A673 (cell line): ENCODE results near the gene TFAP2E. TPM values are rescaled to one million over a fixed set of nuclear protein-coding genes. Genes with fewer than 3 reads are reported as not detected.

Source experiments
- BruUV-seq: library from RNA; stranded (reverse); fragments of 400-500 nt; replicated peaks from 2 replicates; lab custom pipeline; 2021; lab: Mats Ljungman, UMichigan
- CTCF ChIA-PET: fragments of 300-600 bp; sonication (Branson Sonifier 250); formaldehyde crosslinking; loops from one replicate; lab custom pipeline; 2022; ENCODE audit warnings: antibody characterized with exemption; lab: Charles Lee
- POLR2A ChIA-PET: fragments of 300-600 bp; sonication (Branson Sonifier 250); formaldehyde crosslinking; loops from one replicate; lab custom pipeline; 2022; ENCODE audit warnings: antibody characterized with exemption; ENCODE audit not compliant: low non-redundant PET; lab: Charles Lee
- DNase-seq: peaks from one replicate; pipeline ENCODE4 v3.0.0-alpha.2; 2015; ENCODE audit warnings: low spot score
- H3K27ac ChIP-seq: fragments of 200-600 bp; sonication (generic); 2 replicates; pipeline ENCODE4 v1.5.1; 2016; ENCODE audit warnings: mixed run types, low read depth, mild to moderate bottlenecking, mixed read lengths, antibody characterized with exemption, low read length; ENCODE audit not compliant: poor library complexity, severe bottlenecking
- H3K27me3 ChIP-seq: fragments of 200-600 bp; sonication (generic); replicated peaks from 2 replicates; pipeline ENCODE4 v1.6.1; 2017; ENCODE audit warnings: mixed run types, low read depth, mild to moderate bottlenecking, mixed read lengths, antibody characterized with exemption, low read length; ENCODE audit not compliant: insufficient read depth, poor library complexity
- H3K36me3 ChIP-seq: fragments of 200-600 bp; sonication (generic); 2 replicates; pipeline ENCODE4 v1.6.1; 2016; ENCODE audit warnings: mixed run types, mild to moderate bottlenecking, mixed read lengths, antibody characterized with exemption, low read length; ENCODE audit not compliant: insufficient read depth, poor library complexity, severe bottlenecking
- H3K4me1 ChIP-seq: fragments of 200-600 bp; sonication (generic); 2 replicates; pipeline ENCODE4 v1.6.1; 2017; ENCODE audit warnings: mixed run types, mild to moderate bottlenecking, mixed read lengths, antibody characterized with exemption, low read length; ENCODE audit not compliant: insufficient read depth, poor library complexity, severe bottlenecking
- H3K4me3 ChIP-seq: fragments of 200-600 bp; sonication (generic); 2 replicates; pipeline ENCODE4 v1.5.1; 2016; ENCODE audit warnings: low read depth, mixed run types, mild to moderate bottlenecking, mixed read lengths, low read length; ENCODE audit not compliant: poor library complexity, severe bottlenecking
- H3K9me3 ChIP-seq: fragments of 200-600 bp; sonication (generic); 2 replicates; pipeline ENCODE4 v1.6.1; 2016; ENCODE audit warnings: mixed run types, low read depth, mild to moderate bottlenecking, mixed read lengths, antibody characterized with exemption, low read length; ENCODE audit not compliant: poor library complexity, severe bottlenecking
- EZH2 ChIP-seq: fragments of 200-600 bp; sonication (generic); IDR thresholded peaks from 2 replicates; pipeline ENCODE4 v1.6.1; 2017; ENCODE audit warnings: borderline replicate concordance, low read depth, mild to moderate bottlenecking, mixed read lengths, antibody characterized with exemption, low read length; ENCODE audit not compliant: poor library complexity, severe bottlenecking
- intact Hi-C: fragments of 100-400 bp; cut with micrococcal nuclease; formaldehyde crosslinking; loops from one replicate; pipeline ENCODE4 v1.10.0; 2022; ENCODE audit not compliant: unreplicated experiment
- total RNA-seq: library from RNA; stranded (reverse); gene quantifications from 2 replicates; pipeline ENCODE4 v1.2.3, GENCODE V29; 2021
- TF ChIP-seq, protein P1 (sequence below): fragments of 300-800, 200-600 bp; sonication (generic); conservative IDR thresholded peaks from 2 replicates; pipeline ENCODE4 v1.5.1; 2017; ENCODE audit warnings: low read depth, mild to moderate bottlenecking, antibody characterized with exemption, low read length, moderate library complexity, mixed read lengths

Gene TFAP2E
- total RNA-seq, 1 experiment from 2014 or later, result 0.52 TPM

DNA sequence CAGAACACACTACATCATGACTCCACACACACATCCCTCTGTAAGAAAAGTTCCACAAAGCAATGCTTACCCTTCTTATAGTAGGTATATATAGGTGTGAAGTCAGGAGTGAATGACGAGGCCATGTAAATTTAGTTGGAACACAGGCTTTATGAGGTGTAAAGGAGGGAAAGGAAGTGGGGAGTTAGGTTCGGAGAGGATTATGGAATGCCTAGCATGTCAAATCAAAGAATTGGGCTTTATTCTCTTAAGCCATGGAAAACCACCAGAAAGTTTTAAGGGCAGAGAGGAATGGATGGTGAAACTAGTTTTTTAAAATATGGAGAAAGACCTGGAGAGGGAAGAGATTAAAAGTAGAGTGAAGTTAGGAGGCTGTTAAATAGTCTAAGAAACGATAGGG, 26.3 kb downstream of the TFAP2E start:
- Histone ChIP-seq H3K27me3 (no peaks in the 10 kb centered on the region), H3K4me1 (no peaks in the 10 kb centered on the region), H3K4me3 (no peak overlapping the region), H3K36me3 (peaks cover 35% of the 10 kb centered on the region), H3K9me3 (no peaks in the 10 kb centered on the region), H3K27ac (no peak overlapping the region)
- no peak for DNase-seq
- no TSS peak for BruUV-seq
- intact Hi-C loops, result no loop called here
- CTCF ChIA-PET, result no interaction called here
- TF ChIP-seq EZH2, result no peak
- TF ChIP-seq, protein P1, sequence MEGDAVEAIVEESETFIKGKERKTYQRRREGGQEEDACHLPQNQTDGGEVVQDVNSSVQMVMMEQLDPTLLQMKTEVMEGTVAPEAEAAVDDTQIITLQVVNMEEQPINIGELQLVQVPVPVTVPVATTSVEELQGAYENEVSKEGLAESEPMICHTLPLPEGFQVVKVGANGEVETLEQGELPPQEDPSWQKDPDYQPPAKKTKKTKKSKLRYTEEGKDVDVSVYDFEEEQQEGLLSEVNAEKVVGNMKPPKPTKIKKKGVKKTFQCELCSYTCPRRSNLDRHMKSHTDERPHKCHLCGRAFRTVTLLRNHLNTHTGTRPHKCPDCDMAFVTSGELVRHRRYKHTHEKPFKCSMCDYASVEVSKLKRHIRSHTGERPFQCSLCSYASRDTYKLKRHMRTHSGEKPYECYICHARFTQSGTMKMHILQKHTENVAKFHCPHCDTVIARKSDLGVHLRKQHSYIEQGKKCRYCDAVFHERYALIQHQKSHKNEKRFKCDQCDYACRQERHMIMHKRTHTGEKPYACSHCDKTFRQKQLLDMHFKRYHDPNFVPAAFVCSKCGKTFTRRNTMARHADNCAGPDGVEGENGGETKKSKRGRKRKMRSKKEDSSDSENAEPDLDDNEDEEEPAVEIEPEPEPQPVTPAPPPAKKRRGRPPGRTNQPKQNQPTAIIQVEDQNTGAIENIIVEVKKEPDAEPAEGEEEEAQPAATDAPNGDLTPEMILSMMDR, result no peak
- POLR2A ChIA-PET, result no interaction called here

DNA sequence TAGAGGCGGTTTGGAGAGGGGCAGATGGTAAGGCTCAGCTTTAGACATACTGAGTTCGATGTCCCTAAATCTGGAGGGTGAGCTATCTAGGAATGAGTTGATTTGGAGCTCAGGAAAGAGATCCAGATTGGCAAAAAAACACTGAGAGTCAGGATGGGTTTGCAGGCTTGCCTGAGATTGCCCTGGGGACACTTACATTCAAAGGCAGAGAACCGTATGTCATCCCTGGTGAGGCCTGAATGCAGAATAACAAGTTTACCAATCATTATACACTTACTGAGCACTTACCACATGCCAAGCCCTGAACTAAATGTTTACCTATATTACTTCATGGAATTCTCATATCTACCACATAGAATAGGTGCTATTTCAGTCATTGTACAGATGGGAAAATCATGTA, 27.5 kb downstream of the TFAP2E start:
- no TSS peak for BruUV-seq
- H3K9me3 ChIP-seq, result no peaks in the 10 kb centered on the region
- no peak overlapping the region for H3K27ac ChIP-seq
- no peaks in the 10 kb centered on the region for H3K4me1 ChIP-seq
- H3K27me3 ChIP-seq, result no peaks in the 10 kb centered on the region
- TF ChIP-seq EZH2, result no peak
- TF ChIP-seq, protein P1, result no peak
- peaks cover 46% of the 10 kb centered on the region for H3K36me3 ChIP-seq
- no peak for DNase-seq
- no peak overlapping the region for H3K4me3 ChIP-seq
- ChIA-PET CTCF (no interaction called here), POLR2A (interaction anchor here (0.6 kb wide), 1 partner anchor 133 kb away, joined by 4 read pairs; no protein-coding TSS in a partner anchor)
- intact Hi-C loops, result no loop called here

DNA sequence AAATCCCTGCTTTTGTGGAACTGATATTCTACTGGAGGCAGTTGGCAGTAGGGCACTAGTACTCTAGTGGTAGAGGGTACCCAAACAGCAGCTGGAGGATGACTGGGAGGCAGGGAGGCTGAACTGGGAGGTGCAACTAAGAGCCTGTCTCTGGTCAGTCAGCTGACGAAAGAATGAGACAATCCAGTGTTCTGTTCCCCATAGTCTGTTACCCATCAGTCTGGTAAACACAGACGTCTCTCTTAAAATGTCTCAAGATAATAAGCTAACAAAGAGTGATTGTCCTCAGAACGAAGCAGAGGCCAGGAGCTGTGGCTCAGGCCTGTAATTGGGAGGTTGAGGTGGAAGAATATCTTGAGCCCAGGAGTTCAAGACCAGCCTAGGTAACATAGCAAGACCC, 30.4 kb downstream of the TFAP2E start:
- no TSS peak for BruUV-seq
- CTCF ChIA-PET, result no interaction called here
- Histone ChIP-seq H3K9me3 (no peaks in the 10 kb centered on the region), H3K27ac (no peak overlapping the region), H3K36me3 (peaks cover 73% of the 10 kb centered on the region), H3K4me1 (no peaks in the 10 kb centered on the region), H3K27me3 (no peaks in the 10 kb centered on the region), H3K4me3 (no peak overlapping the region)
- no peak for DNase-seq
- TF ChIP-seq EZH2, result no peak
- TF ChIP-seq, protein P1, result no peak
- intact Hi-C loops, result no loop called here
- POLR2A ChIA-PET, result no interaction called here
